Caco-2 (cell line): ENCODE measurements around the gene RRP1B. TPM values are rescaled to one million over a fixed set of nuclear protein-coding genes. Genes with fewer than 3 reads are reported as not detected.

ENCODE experiments used
- BruUV-seq: library from RNA; stranded (reverse); fragments of 400-500 nt; replicated peaks from 2 replicates; lab custom pipeline; 2021; lab: Mats Ljungman, UMichigan
- CTCF ChIA-PET: fragments of 300-600 bp; sonication (Branson Sonifier 250); formaldehyde crosslinking; loops from one replicate; lab custom pipeline; 2022; ENCODE audit warnings: antibody characterized with exemption; lab: Charles Lee
- POLR2A ChIA-PET: fragments of 300-600 bp; sonication (Branson Sonifier 250); formaldehyde crosslinking; loops from one replicate; lab custom pipeline; 2022; ENCODE audit warnings: antibody characterized with exemption; lab: Charles Lee
- DNase-seq, 2 experiments: peaks; one replicate each; pipeline versions ENCODE4 v3.0.0 to v3.0.0-alpha.2; 2020 to 2022
- H3K27me3 ChIP-seq: replicated peaks from 2 replicates; pipeline ENCODE4 v1.6.0; 2011; ENCODE audit warnings: low read length; ENCODE audit not compliant: control insufficient read depth, insufficient read depth
- H3K36me3 ChIP-seq: 2 replicates; pipeline ENCODE4 v1.5.1; 2011; ENCODE audit warnings: low read length; ENCODE audit not compliant: control insufficient read depth, insufficient read depth
- H3K4me1 ChIP-seq: fragments of 250-450 bp; sonication (Bioruptor Pico); 2 replicates; pipeline ENCODE4 v1.5.1; 2020; ENCODE audit warnings: mild to moderate bottlenecking
- H3K4me3 ChIP-seq: 2 replicates; pipeline ENCODE4 v1.5.1; 2011; ENCODE audit warnings: low read depth, mild to moderate bottlenecking, control low read depth, low read length
- H3K9me3 ChIP-seq: fragments of 250-450 bp; sonication (Bioruptor Pico); 2 replicates; pipeline ENCODE4 v1.5.1; 2020; ENCODE audit warnings: mild to moderate bottlenecking, moderate library complexity
- H3K27ac Mint-ChIP-seq: one replicate; pipeline ENCODE4 v1.8.0; 2022; ENCODE audit warnings: mixed read lengths; ENCODE audit not compliant: unreplicated experiment
- H3K27me3 Mint-ChIP-seq: one replicate; pipeline ENCODE4 v1.8.0; 2022; ENCODE audit warnings: mixed read lengths; ENCODE audit not compliant: insufficient read depth, unreplicated experiment
- H3K36me3 Mint-ChIP-seq: one replicate; pipeline ENCODE4 v1.8.0; 2022; ENCODE audit warnings: mild to moderate bottlenecking, mixed read lengths; ENCODE audit not compliant: insufficient read depth, unreplicated experiment
- H3K4me1 Mint-ChIP-seq: one replicate; pipeline ENCODE4 v1.8.0; 2022; ENCODE audit warnings: low read depth, mixed read lengths; ENCODE audit not compliant: unreplicated experiment
- H3K4me3 Mint-ChIP-seq: one replicate; pipeline ENCODE4 v1.8.0; 2022; ENCODE audit warnings: mild to moderate bottlenecking, moderate library complexity, mixed read lengths; ENCODE audit not compliant: unreplicated experiment
- H3K9me3 Mint-ChIP-seq: one replicate; pipeline ENCODE4 v1.8.0; 2022; ENCODE audit warnings: mixed read lengths; ENCODE audit not compliant: unreplicated experiment
- CTCF ChIP-seq, 2 experiments: fragments of 200-600 bp in 1 of 2; IDR thresholded peaks; 1 replicate in 1 of 2; 2 replicates in 1 of 2; pipeline versions ENCODE4 v1.5.1 to v1.8.0; 2011 to 2022; ENCODE audit warnings: antibody characterized with exemption in 1 of 2, control low read depth in 1 of 2, inconsistent platforms in 1 of 2, low read depth in 1 of 2, low read length in 1 of 2, mild to moderate bottlenecking in 1 of 2, moderate library complexity in 1 of 2; ENCODE audit not compliant: insufficient read depth in 1 of 2, severe bottlenecking in 1 of 2, unreplicated experiment in 1 of 2
- intact Hi-C: fragments of 100-400 bp; cut with micrococcal nuclease; formaldehyde crosslinking; loops from one replicate; pipeline ENCODE4 v1.10.0; 2022; ENCODE audit not compliant: unreplicated experiment
- total RNA-seq: library from RNA; stranded (reverse); gene quantifications from 2 replicates; pipeline ENCODE4 v1.2.3, GENCODE V29; 2022

Gene RRP1B
- total RNA-seq, 1 experiment from 2014 or later, result 49.5 TPM

GRCh38 chr21:43721939-43722338 is 62.6 kb downstream of the RRP1B start:
- peaks cover 58% of the 10 kb centered on the region for H3K36me3 Mint-ChIP-seq
- H3K4me3 Mint-ChIP-seq, result peak overlapping the region; percentile 87
- BruUV-seq, result TSS peak; percentile 18
- H3K4me3 ChIP-seq, result no peak overlapping the region
- ChIA-PET CTCF (no interaction called here), POLR2A (no interaction called here)
- no peak for TF ChIP-seq CTCF (IDR thresholded peaks at IDR 0.05; ENCODE audit: insufficient read depth in 1 of 2, low read depth in 1 of 2, low read length in 1 of 2, severe bottlenecking in 1 of 2, unreplicated experiment in 1 of 2)
- peaks cover 23% of the 10 kb centered on the region for H3K4me1 ChIP-seq
- H3K36me3 ChIP-seq, result peaks cover 2% of the 10 kb centered on the region
- DNase-seq, result no peak
- H3K27me3 Mint-ChIP-seq, result no peaks in the 10 kb centered on the region
- H3K4me1 Mint-ChIP-seq, result peaks cover 26% of the 10 kb centered on the region
- no peaks in the 10 kb centered on the region for H3K27me3 ChIP-seq
- intact Hi-C loops, result no loop called here
- H3K27ac Mint-ChIP-seq, result peak overlapping the region; percentile 72
- H3K9me3 Mint-ChIP-seq, result no peaks in the 10 kb centered on the region
- no peaks in the 10 kb centered on the region for H3K9me3 ChIP-seq

- peaks cover 21% of the 10 kb centered on the region for H3K4me1 ChIP-seq
- H3K27ac Mint-ChIP-seq, result no peak overlapping the region
- H3K36me3 Mint-ChIP-seq, result peaks cover 69% of the 10 kb centered on the region
- H3K27me3 ChIP-seq, result no peaks in the 10 kb centered on the region
- no peaks in the 10 kb centered on the region for H3K9me3 Mint-ChIP-seq
- no peaks in the 10 kb centered on the region for H3K9me3 ChIP-seq
- DNase-seq, result no peak
- H3K36me3 ChIP-seq, result peaks cover 2% of the 10 kb centered on the region
- POLR2A ChIA-PET, result no interaction called here
- no TSS peak for BruUV-seq
- intact Hi-C loops, result no loop called here
- no peak overlapping the region for H3K4me3 ChIP-seq
- no peak for TF ChIP-seq CTCF (IDR thresholded peaks at IDR 0.05; ENCODE audit: insufficient read depth in 1 of 2, low read depth in 1 of 2, low read length in 1 of 2, severe bottlenecking in 1 of 2, unreplicated experiment in 1 of 2)
- CTCF ChIA-PET, result no interaction called here
- H3K27me3 Mint-ChIP-seq, result no peaks in the 10 kb centered on the region
- H3K4me3 Mint-ChIP-seq, result no peak overlapping the region
- peaks cover 22% of the 10 kb centered on the region for H3K4me1 Mint-ChIP-seq
Observed at GRCh38 chr21:43723648-43724047, 64.3 kb downstream of the RRP1B start.

- TF ChIP-seq CTCF (IDR thresholded peaks at IDR 0.05; ENCODE audit: insufficient read depth in 1 of 2, low read depth in 1 of 2, low read length in 1 of 2, severe bottlenecking in 1 of 2, unreplicated experiment in 1 of 2), result no peak
- Histone ChIP-seq H3K27me3 (no peaks in the 10 kb centered on the region), H3K36me3 (peaks cover 2% of the 10 kb centered on the region), H3K4me1 (peaks cover 16% of the 10 kb centered on the region), H3K9me3 (no peaks in the 10 kb centered on the region), H3K4me3 (no peak overlapping the region)
- POLR2A ChIA-PET, result no interaction called here
- no peak for DNase-seq
- H3K27me3 Mint-ChIP-seq, result no peaks in the 10 kb centered on the region
- CTCF ChIA-PET, result no interaction called here
- no peak overlapping the region for H3K4me3 Mint-ChIP-seq
- peaks cover 72% of the 10 kb centered on the region for H3K36me3 Mint-ChIP-seq
- H3K9me3 Mint-ChIP-seq, result no peaks in the 10 kb centered on the region
- H3K27ac Mint-ChIP-seq, result peak overlapping the region; percentile 80
- H3K4me1 Mint-ChIP-seq, result peaks cover 23% of the 10 kb centered on the region
- no TSS peak for BruUV-seq
- intact Hi-C loops, result no loop called here
Observed at GRCh38 chr21:43726686-43727518, 67.5 kb downstream of the RRP1B start.
